IMR-90 (cell line): Measurements from ENCODE around the gene CMIP. TPM values are rescaled to one million over a fixed set of nuclear protein-coding genes. Genes with fewer than 3 reads are reported as not detected.

Experiments used
- ATAC-seq: fragments of 200-7000 bp; cut with Tn5 transposase; 2 replicates; pipeline ENCODE4 v1.9.1; 2020; ENCODE audit warnings: low read depth, mild to moderate bottlenecking, moderate library complexity
- BruUV-seq: library from RNA; stranded (reverse); fragments of 400-500 nt; replicated peaks from 2 replicates; lab custom pipeline; 2021; lab: Mats Ljungman, UMichigan
- CTCF ChIA-PET: fragments of 300-600 bp; formaldehyde crosslinking; extraction: SDS; loops from one replicate; lab custom pipeline; 2021; ENCODE audit warnings: antibody characterized with exemption; lab: Yijun Ruan, JAX
- POLR2A ChIA-PET: fragments of 300-600 bp; sonication (Branson Sonifier 250); formaldehyde crosslinking; loops from one replicate; lab custom pipeline; 2022; ENCODE audit warnings: antibody characterized with exemption; ENCODE audit not compliant: unreplicated experiment; lab: Charles Lee
- DNase-seq: peaks from one replicate; pipeline ENCODE4 v3.0.0; 2013
- H2AFZ ChIP-seq: replicated peaks from 2 replicates; pipeline ENCODE3; 2013; ENCODE audit warnings: low read length, mild to moderate bottlenecking; ENCODE audit not compliant: poor library complexity
- H2AK5ac ChIP-seq: 2 replicates; pipeline ENCODE4 v1.6.1; 2013; ENCODE audit warnings: low read depth, low read length, inconsistent platforms
- H2AK9ac ChIP-seq: replicated peaks from 2 replicates; pipeline ENCODE3; 2013; ENCODE audit warnings: mild to moderate bottlenecking, low read depth, low read length, moderate library complexity; ENCODE audit not compliant: poor library complexity
- H2BK120ac ChIP-seq: 2 replicates; pipeline ENCODE4 v1.6.1; 2013; ENCODE audit warnings: low read depth, low read length, inconsistent platforms
- H2BK15ac ChIP-seq: 3 replicates; pipeline ENCODE4 v1.6.1; 2013; ENCODE audit warnings: low read depth, low read length, inconsistent platforms
- H2BK20ac ChIP-seq: 2 replicates; pipeline ENCODE4 v1.6.1; 2013; ENCODE audit warnings: low read depth, mild to moderate bottlenecking, inconsistent platforms, low read length, moderate library complexity
- H2BK5ac ChIP-seq: 2 replicates; pipeline ENCODE4 v1.6.1; 2013; ENCODE audit warnings: mild to moderate bottlenecking, low read depth, low read length, inconsistent platforms; ENCODE audit not compliant: poor library complexity, severe bottlenecking
- H3K14ac ChIP-seq: replicated peaks from 2 replicates; pipeline ENCODE4 v1.6.1; 2013; ENCODE audit warnings: low read depth, low read length, inconsistent platforms
- H3K18ac ChIP-seq: 2 replicates; pipeline ENCODE4 v1.6.1; 2013; ENCODE audit warnings: low read depth, low read length, control low read depth
- H3K23ac ChIP-seq: 2 replicates; pipeline ENCODE4 v1.6.1; 2013; ENCODE audit warnings: low read depth, low read length, inconsistent platforms
- H3K27ac ChIP-seq: 2 replicates; pipeline ENCODE4 v1.5.1; 2013; ENCODE audit warnings: mild to moderate bottlenecking, control low read depth, low read length; ENCODE audit not compliant: insufficient read depth
- H3K27me3 ChIP-seq: 2 replicates; pipeline ENCODE4 v1.6.1; 2013; ENCODE audit warnings: low read length; ENCODE audit not compliant: control insufficient read depth, insufficient read depth
- H3K36me3 ChIP-seq: 2 replicates; pipeline ENCODE4 v1.6.1; 2013; ENCODE audit warnings: low read length, mixed read lengths; ENCODE audit not compliant: control insufficient read depth, insufficient read depth
- H3K4ac ChIP-seq: 2 replicates; pipeline ENCODE4 v1.6.1; 2013; ENCODE audit warnings: low read depth, low read length, inconsistent platforms
- H3K4me1 ChIP-seq: 2 replicates; pipeline ENCODE4 v1.6.1; 2013; ENCODE audit warnings: low read length, mixed read lengths; ENCODE audit not compliant: control insufficient read depth, insufficient read depth
- H3K4me2 ChIP-seq: 2 replicates; pipeline ENCODE4 v1.6.1; 2013; ENCODE audit warnings: low read depth, mild to moderate bottlenecking, control low read depth, low read length, moderate library complexity
- H3K4me3 ChIP-seq: 2 replicates; pipeline ENCODE4 v1.5.1; 2013; ENCODE audit warnings: low read depth, mild to moderate bottlenecking, control low read depth, low read length, moderate library complexity; ENCODE audit not compliant: insufficient read depth
- H3K56ac ChIP-seq: 2 replicates; pipeline ENCODE4 v1.6.1; 2013; ENCODE audit warnings: low read length, inconsistent platforms; ENCODE audit not compliant: insufficient read depth; ENCODE audit errors: extremely low read depth
- H3K79me1 ChIP-seq, 2 experiments: 2 replicates each; pipeline ENCODE4 v1.6.1; 2013; ENCODE audit warnings: low read length in 2 of 2, inconsistent platforms in 1 of 2, low read depth in 1 of 2
- H3K9ac ChIP-seq: 2 replicates; pipeline ENCODE4 v1.6.1; 2013; ENCODE audit warnings: low read depth, low read length, control low read depth
- H3K9me1 ChIP-seq: 2 replicates; pipeline ENCODE4 v1.6.1; 2013; ENCODE audit warnings: low read length, inconsistent platforms; ENCODE audit not compliant: insufficient read depth
- H3K9me3 ChIP-seq: 2 replicates; pipeline ENCODE4 v1.6.1; 2013; ENCODE audit warnings: low read length; ENCODE audit not compliant: control insufficient read depth, insufficient read depth
- H4K20me1 ChIP-seq: 2 replicates; pipeline ENCODE4 v1.6.1; 2013; ENCODE audit warnings: low read length, inconsistent platforms; ENCODE audit not compliant: insufficient read depth
- H4K5ac ChIP-seq: 2 replicates; pipeline ENCODE4 v1.6.1; 2013; ENCODE audit warnings: mild to moderate bottlenecking, low read depth, low read length, control low read depth
- H4K8ac ChIP-seq, 2 experiments: 2 replicates each; pipeline ENCODE4 v1.6.1; 2013; ENCODE audit warnings: low read depth in 2 of 2, low read length in 2 of 2, control low read depth in 1 of 2, inconsistent platforms in 1 of 2
- H4K91ac ChIP-seq: 2 replicates; pipeline ENCODE4 v1.6.1; 2013; ENCODE audit warnings: low read depth, low read length, inconsistent platforms; ENCODE audit not compliant: insufficient read depth
- BHLHE40 ChIP-seq: fragments of 150-350 bp; IDR thresholded peaks from 2 replicates; pipeline ENCODE4 v1.6.1; 2016; ENCODE audit warnings: mild to moderate bottlenecking, low read depth, low read length
- CEBPB ChIP-seq: IDR thresholded peaks from 2 replicates; pipeline ENCODE4 v1.6.1; 2012; ENCODE audit warnings: low read depth, low read length, improper control_type of control experiment
- ELK1 ChIP-seq: fragments of 150-350 bp; IDR thresholded peaks from 2 replicates; pipeline ENCODE4 v1.6.1; 2016; ENCODE audit warnings: low read depth, mild to moderate bottlenecking, low read length, moderate library complexity, borderline replicate concordance
- FOS ChIP-seq: fragments of 150-350 bp; IDR thresholded peaks from 2 replicates; pipeline ENCODE4 v1.6.1; 2016; ENCODE audit warnings: low read depth, low read length
- MAZ ChIP-seq: IDR thresholded peaks from 2 replicates; pipeline ENCODE4 v1.6.1; 2012; ENCODE audit warnings: low read depth, mild to moderate bottlenecking, low read length, improper control_type of control experiment, moderate library complexity, borderline replicate concordance
- MXI1 ChIP-seq: IDR thresholded peaks from 2 replicates; pipeline ENCODE4 v1.6.1; 2012; ENCODE audit warnings: low read depth, mild to moderate bottlenecking, low read length, moderate library complexity, borderline replicate concordance
- POLR2A ChIP-seq: IDR thresholded peaks from 2 replicates; pipeline ENCODE4 v1.6.1; 2012; ENCODE audit warnings: mild to moderate bottlenecking, low read depth, low read length
- USF2 ChIP-seq: fragments of 150-350 bp; IDR thresholded peaks from 2 replicates; pipeline ENCODE4 v1.6.1; 2017; ENCODE audit warnings: mild to moderate bottlenecking, antibody characterized with exemption, low read length, low read depth
- WGBS, 2 experiments: methylation state at CpG; one replicate each; pipeline versions ENCODE4 v1.1.5 to v1.1.7; 2013; ENCODE audit warnings: missing lambda C conversion rate in 2 of 2; ENCODE audit not compliant: insufficient read length in 1 of 2; ENCODE audit errors: extremely low coverage in 2 of 2; 5-methylcytosine and 5-hydroxymethylcytosine counted together
- dilution Hi-C: fragments of 300-500 bp; cut with HindIII; formaldehyde crosslinking; loops from one replicate; pipeline ENCODE4 v1.14.3; 2018; ENCODE audit warnings: low sequenced_read_pairs; ENCODE audit not compliant: unreplicated experiment
- in situ Hi-C: fragments of 300-500 bp; cut with MboI; formaldehyde crosslinking; loops from 3 replicates; pipeline ENCODE4 v1.14.3; 2019; ENCODE audit warnings: low sequenced_read_pairs, inconsistent platforms, mixed read lengths
- intact Hi-C: fragments of 100-400 bp; cut with micrococcal nuclease; formaldehyde crosslinking; loops from 2 replicates; pipeline ENCODE4 v1.10.0; 2022
- polyA plus RNA-seq, 3 experiments: library from polyadenylated mRNA; depleted of rRNA; stranded (reverse); fragments of >200 nt; gene quantifications; 2 replicates each; pipeline ENCODE4 v1.2.3, GENCODE V29; 2012; ENCODE audit warnings: low replicate concordance in 1 of 3
- total RNA-seq: library from RNA; depleted of rRNA; stranded (reverse); fragments of >200 nt; gene quantifications from 2 replicates; pipeline ENCODE4 v1.2.3, GENCODE V29; 2012

The CMIP gene
- total and polyA plus RNA-seq, 2 of the 4 experiments (the other 2 are of a cell fraction), result 3.2 to 11.6 TPM

- Histone ChIP-seq H3K23ac (no peak overlapping the region), H2BK20ac (no peak overlapping the region), H2AK9ac (no peak overlapping the region), H3K27ac (no peak overlapping the region), H3K79me1 (peaks cover 42 to 79% of the 10 kb centered on the region in 2 experiments), H3K4me2 (no peak overlapping the region), H3K27me3 (no peaks in the 10 kb centered on the region), H2BK15ac (no peak overlapping the region), H3K9ac (no peak overlapping the region), H3K18ac (no peak overlapping the region), H2BK5ac (no peak overlapping the region), H3K9me3 (no peaks in the 10 kb centered on the region), H3K9me1 (peaks cover 42% of the 10 kb centered on the region), H3K4me3 (no peak overlapping the region), H2AK5ac (no peak overlapping the region), H4K20me1 (peaks cover 62% of the 10 kb centered on the region), H3K4ac (no peak overlapping the region), H4K5ac (no peak overlapping the region), H3K14ac (no peak overlapping the region), H2BK120ac (no peak overlapping the region), H2AFZ (no peak overlapping the region), H4K8ac (no peak overlapping the region), H3K4me1 (peaks cover 29% of the 10 kb centered on the region), H3K56ac (no peak overlapping the region), H4K91ac (no peak overlapping the region), H3K36me3 (no peaks in the 10 kb centered on the region)
- in situ Hi-C loops, result no loop called here
- CTCF ChIA-PET, result interaction anchor here (0.7 kb wide), 1 partner anchor 16 kb away, joined by 5 read pairs; no protein-coding TSS in a partner anchor
- no TSS peak for BruUV-seq
- 100% methylated on average over 2 of the region's 10 CpGs; no CpG with 5 or more reads in 1 of the 2 experiments for WGBS, 2 experiments
- intact Hi-C loops, result no loop called here
- POLR2A ChIA-PET, result no interaction called here
- ATAC-seq, result no peak
- dilution Hi-C loops, result no loop called here
- DNase-seq, result no peak
- no peak for TF ChIP-seq USF2
- no peak for TF ChIP-seq CEBPB
- no peak for TF ChIP-seq BHLHE40
- TF ChIP-seq ELK1, result no peak
- no peak for TF ChIP-seq MXI1
- no peak for TF ChIP-seq FOS
- TF ChIP-seq POLR2A, result no peak
- TF ChIP-seq MAZ, result no peak
Observed at GRCh38 chr16:81548876-81549546, 104.4 kb downstream of the CMIP start.
